ENCODE data around the gene LIN28A. TPM values are rescaled to one million over a fixed set of nuclear protein-coding genes. Genes with fewer than 3 reads are reported as not detected.

LIN28A gene
- total and polyA plus RNA-seq, 2 experiments from 2014 or later: 604 to 1,571 TPM

DNA sequence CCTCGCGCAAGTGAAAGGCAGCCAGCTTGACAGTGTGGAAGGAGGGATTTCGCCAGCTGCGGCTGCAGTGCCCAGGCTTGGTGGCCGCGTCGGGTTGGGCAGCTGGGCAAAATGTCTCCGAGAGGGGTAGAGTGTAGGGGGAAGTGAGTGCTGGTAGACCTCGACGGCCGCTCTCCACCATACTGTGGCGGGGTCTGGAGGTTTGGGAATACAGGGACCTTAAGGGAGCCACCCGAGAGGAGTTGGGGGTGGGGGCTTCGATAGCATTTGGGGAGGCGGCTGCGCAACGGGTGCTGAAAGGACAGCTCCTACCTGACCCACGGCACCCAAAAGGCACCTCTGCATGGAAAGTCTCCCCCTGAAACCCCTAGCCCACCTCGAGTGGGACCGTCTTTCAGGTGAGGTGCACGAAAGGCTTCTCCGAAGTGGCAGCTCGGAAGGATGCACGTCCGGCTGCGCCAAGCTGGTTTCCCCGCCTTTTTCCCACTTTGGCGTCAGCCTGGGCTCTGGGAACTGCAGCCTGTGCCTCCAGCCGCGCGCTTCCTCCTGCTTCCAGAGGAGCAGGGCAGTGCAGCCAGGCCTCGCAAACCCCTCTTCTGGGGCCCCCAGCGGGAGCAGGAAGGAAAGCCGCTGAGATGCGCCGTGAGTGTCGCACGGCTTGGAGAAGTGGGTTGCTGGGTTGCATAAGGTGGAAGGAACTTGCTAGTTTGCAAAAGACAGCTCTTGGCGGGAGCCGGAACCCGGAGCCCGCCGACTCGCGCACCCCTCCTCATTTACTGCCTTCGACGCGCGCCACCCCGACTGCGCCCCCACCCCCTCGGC, 61.1 kb downstream of the LIN28A start:
- Mint-ChIP-seq H3K27me3 (ENCODE audit: insufficient read depth, low read depth, poor library complexity) (peaks cover 33% of the 10 kb centered on the region), H3K27ac (peak overlapping the region; percentile 100), H3K9me3 (peaks cover 3% of the 10 kb centered on the region; the same call in 1 of the 3 replicates), H3K36me3 (ENCODE audit: low read depth) (peaks cover 55% of the 10 kb centered on the region), H3K4me1 (peaks cover 38% of the 10 kb centered on the region), H3K4me3 (peak overlapping the region; percentile 89)
- Histone ChIP-seq H3K4me1 (ENCODE audit: insufficient read depth) (peaks cover 21% of the 10 kb centered on the region), H3K79me2 (replicated peaks; ENCODE audit: insufficient read depth) (peaks cover 23% of the 10 kb centered on the region), H3K27me3 (ENCODE audit: insufficient read depth) (peaks cover 9% of the 10 kb centered on the region; the same call in 1 of the 2 replicates), H3F3A (replicated peaks; ENCODE audit: low read depth) (peaks cover 48% of the 10 kb centered on the region), H2AFZ (0 out of 2 replicates have a peak overlapping the region, but pooled peaks have one; percentile 69), H4K20me1 (replicated peaks; ENCODE audit: insufficient read depth) (peaks cover 32% of the 10 kb centered on the region), H3K4me3 (peak overlapping the region; percentile 96), H3K36me3 (ENCODE audit: insufficient read depth) (peaks cover 36% of the 10 kb centered on the region), H3K9me2 (ENCODE audit: insufficient read depth) (no peaks in the 10 kb centered on the region), H3K27ac (ENCODE audit: low read depth) (peak overlapping the region; percentile 81; the same call in 1 of the 2 replicates), H3K4me2 (peak overlapping the region; percentile 94)
- ATAC-seq (peak; percentile 58), DNase-seq (ENCODE audit: low spot score) (peak; percentile 83)
- TF ChIP-seq JUNB (IDR thresholded peaks at IDR 0.05; ENCODE audit: unreplicated experiment) (no peak), ETS1 (IDR thresholded peaks at IDR 0.05) (0 out of 2 replicates have a peak, but pooled peaks have one; percentile 52), ZNF331 (CRISPR knock-in tag; IDR thresholded peaks at IDR 0.05; ENCODE audit: low read depth) (no peak), CREB1 (CRISPR knock-in tag; IDR thresholded peaks at IDR 0.05; ENCODE audit: low read depth) (no peak), NANOG (IDR thresholded peaks at IDR 0.05; ENCODE audit: borderline replicate concordance) (no peak), POLR2AphosphoS5 (IDR thresholded peaks at IDR 0.05; ENCODE audit: low read depth) (peak; percentile 30; the same call in 1 of the 2 replicates), EZH2phosphoT487 (IDR thresholded peaks at IDR 0.05; ENCODE audit: unreplicated experiment) (no peak), CTCF (conservative IDR thresholded peaks at IDR 0.05; ENCODE audit: low read depth in 2 of 2) (no peak), ZNF114 (CRISPR knock-in tag; IDR thresholded peaks at IDR 0.05) (0 out of 2 replicates have a peak, but pooled peaks have one; percentile 28), EZH2 (IDR thresholded peaks at IDR 0.05; ENCODE audit: low read depth, unreplicated experiment) (no peak), STAT1 (IDR thresholded peaks at IDR 0.05; ENCODE audit: unreplicated experiment) (no peak), ZNF462 (CRISPR knock-in tag; IDR thresholded peaks at IDR 0.05) (no peak)
- TF ChIP-seq, protein P1, sequence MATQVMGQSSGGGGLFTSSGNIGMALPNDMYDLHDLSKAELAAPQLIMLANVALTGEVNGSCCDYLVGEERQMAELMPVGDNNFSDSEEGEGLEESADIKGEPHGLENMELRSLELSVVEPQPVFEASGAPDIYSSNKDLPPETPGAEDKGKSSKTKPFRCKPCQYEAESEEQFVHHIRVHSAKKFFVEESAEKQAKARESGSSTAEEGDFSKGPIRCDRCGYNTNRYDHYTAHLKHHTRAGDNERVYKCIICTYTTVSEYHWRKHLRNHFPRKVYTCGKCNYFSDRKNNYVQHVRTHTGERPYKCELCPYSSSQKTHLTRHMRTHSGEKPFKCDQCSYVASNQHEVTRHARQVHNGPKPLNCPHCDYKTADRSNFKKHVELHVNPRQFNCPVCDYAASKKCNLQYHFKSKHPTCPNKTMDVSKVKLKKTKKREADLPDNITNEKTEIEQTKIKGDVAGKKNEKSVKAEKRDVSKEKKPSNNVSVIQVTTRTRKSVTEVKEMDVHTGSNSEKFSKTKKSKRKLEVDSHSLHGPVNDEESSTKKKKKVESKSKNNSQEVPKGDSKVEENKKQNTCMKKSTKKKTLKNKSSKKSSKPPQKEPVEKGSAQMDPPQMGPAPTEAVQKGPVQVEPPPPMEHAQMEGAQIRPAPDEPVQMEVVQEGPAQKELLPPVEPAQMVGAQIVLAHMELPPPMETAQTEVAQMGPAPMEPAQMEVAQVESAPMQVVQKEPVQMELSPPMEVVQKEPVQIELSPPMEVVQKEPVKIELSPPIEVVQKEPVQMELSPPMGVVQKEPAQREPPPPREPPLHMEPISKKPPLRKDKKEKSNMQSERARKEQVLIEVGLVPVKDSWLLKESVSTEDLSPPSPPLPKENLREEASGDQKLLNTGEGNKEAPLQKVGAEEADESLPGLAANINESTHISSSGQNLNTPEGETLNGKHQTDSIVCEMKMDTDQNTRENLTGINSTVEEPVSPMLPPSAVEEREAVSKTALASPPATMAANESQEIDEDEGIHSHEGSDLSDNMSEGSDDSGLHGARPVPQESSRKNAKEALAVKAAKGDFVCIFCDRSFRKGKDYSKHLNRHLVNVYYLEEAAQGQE (IDR thresholded peaks at IDR 0.05; ENCODE audit: unreplicated experiment): peak; percentile 70

Measured in GM23338 (cell line).